Kidney (tissue), 14 donors: ENCODE results near the gene RPP40. TPM values are rescaled to one million over a fixed set of nuclear protein-coding genes. Genes with fewer than 3 reads are reported as not detected.

Experiments
- DNase-seq, 5 donors: peaks; one replicate each; pipeline ENCODE4 v3.0.0-alpha.2; 2013 to 2020
- FAIRE-seq: peaks from 2 replicates; lab custom pipeline; 2012; peaks lifted over from hg19 to GRCh38; lab: Jason Lieb, UNC
- H3K27ac ChIP-seq, 2 donors: one replicate each; pipeline ENCODE4 v1.7.0; 2013; ENCODE audit warnings: low read depth in 2 of 2, low read length in 2 of 2, inconsistent platforms in 1 of 2
- H3K27me3 ChIP-seq: one replicate; pipeline ENCODE4 v1.7.1; 2013; ENCODE audit warnings: low read length, inconsistent platforms; ENCODE audit not compliant: control insufficient read depth, insufficient read depth
- H3K36me3 ChIP-seq, 3 donors: one replicate each; pipeline versions ENCODE4 v1.7.0 to v1.7.1; 2013; ENCODE audit warnings: low read length in 3 of 3, control low read depth in 1 of 3, inconsistent platforms in 1 of 3; ENCODE audit not compliant: insufficient read depth in 3 of 3, control insufficient read depth in 2 of 3
- H3K4me1 ChIP-seq, 3 donors: one replicate each; pipeline versions ENCODE4 v1.7.0 to v1.7.1; 2013; ENCODE audit warnings: low read length in 3 of 3, inconsistent platforms in 1 of 3, low read depth in 1 of 3; ENCODE audit not compliant: control insufficient read depth in 2 of 3, insufficient read depth in 2 of 3
- H3K4me3 ChIP-seq, 3 donors: one replicate each; pipeline versions ENCODE4 v1.7.0 to v1.8.1; 2013; ENCODE audit warnings: low read length in 3 of 3, control low read depth in 1 of 3, inconsistent platforms in 1 of 3
- H3K9ac ChIP-seq, 3 donors: one replicate each; pipeline versions ENCODE4 v1.7.0 to v1.7.1; 2013; ENCODE audit warnings: low read length in 3 of 3, control low read depth in 1 of 3, inconsistent platforms in 1 of 3
- H3K9me3 ChIP-seq, 3 donors: one replicate each; pipeline versions ENCODE4 v1.7.0 to v1.7.1; 2013; ENCODE audit warnings: low read length in 3 of 3, control low read depth in 1 of 3, inconsistent platforms in 1 of 3; ENCODE audit not compliant: control insufficient read depth in 2 of 3, insufficient read depth in 1 of 3
- intact Hi-C: fragments of 100-400 bp; cut with DNase I; formaldehyde crosslinking; loops from one replicate; pipeline ENCODE4 v1.11.1; 2022
- polyA plus RNA-seq: library from polyadenylated mRNA; stranded (reverse); fragments of 350-450 nt; fragmentation: Illumina TruSeq; extraction: RNeasy Lipid Tissue Mini Kit (QIAGEN cat#74804); gene quantifications from one replicate; pipeline ENCODE4 v1.2.3, GENCODE V29; 2014; ENCODE audit warnings: low read depth, low replicate concordance; ENCODE audit not compliant: insufficient read depth
- total RNA-seq: library from RNA; stranded (reverse); fragmentation: NEBNext Ultra II Directional; extraction: Animal tissue kit (Norgen Biotek cat#: 25700); gene quantifications from one replicate; pipeline ENCODE4 v1.2.1, GENCODE V29; 2021
- TF ChIP-seq, protein P1 (sequence below): IDR thresholded peaks from 3 replicates; pipeline ENCODE4 v1.5.1; 2012; ENCODE audit warnings: mild to moderate bottlenecking, moderate library complexity, borderline replicate concordance; ENCODE audit not compliant: insufficient read depth; ENCODE audit errors: extremely low read depth
- donor health status: control.
- donor health status: control.
- donor health status: control.
- donor health status: control.
- donor health status: control.
- donor health status: DM: yes; HTN: yes; CAD: no.
- donor health status: Normal renal cell carcinoma (clear cell type).

RPP40 gene
- total and polyA plus RNA-seq, 2 donors from 2014 or later = 3.7 to 7.4 TPM

DNA sequence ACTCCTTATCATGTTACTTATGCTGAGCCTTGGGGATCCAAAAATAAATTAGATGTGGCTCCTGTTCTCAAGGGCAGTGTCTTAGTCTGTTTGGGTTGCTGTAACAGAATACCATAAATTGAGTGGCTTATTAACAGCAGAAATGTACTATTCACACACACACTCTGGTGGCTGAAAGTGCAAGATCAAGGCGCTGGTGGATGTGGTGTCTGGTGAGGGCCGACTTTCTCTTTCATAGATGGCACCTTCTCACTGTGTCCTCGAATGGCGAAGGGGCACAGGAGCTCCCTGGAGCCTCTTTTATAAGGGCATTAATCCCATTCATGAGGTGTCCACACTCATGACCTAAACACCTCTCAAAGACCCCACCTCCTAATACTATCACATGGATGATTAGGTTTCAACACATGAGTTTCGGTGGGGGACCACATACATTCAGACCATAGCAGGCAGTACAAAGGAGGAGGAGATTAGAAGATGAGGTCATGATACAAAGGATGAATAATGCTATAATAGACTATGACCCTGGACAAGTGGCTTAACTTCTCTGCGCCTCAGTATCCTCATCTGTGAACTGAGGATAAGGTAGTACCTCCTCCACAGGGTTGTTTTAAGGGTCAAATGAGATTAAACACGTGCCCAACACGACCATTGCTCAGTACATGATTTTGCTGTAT lies 34.1 kb downstream of the RPP40 start:
- DNase-seq (no peak), FAIRE-seq (no peak)
- no peaks in the 10 kb centered on the region for H3K9me3 ChIP-seq
- H3K36me3 ChIP-seq = no peaks in the 10 kb centered on the region
- no peak overlapping the region for H3K9ac ChIP-seq
- TF ChIP-seq, protein P1, sequence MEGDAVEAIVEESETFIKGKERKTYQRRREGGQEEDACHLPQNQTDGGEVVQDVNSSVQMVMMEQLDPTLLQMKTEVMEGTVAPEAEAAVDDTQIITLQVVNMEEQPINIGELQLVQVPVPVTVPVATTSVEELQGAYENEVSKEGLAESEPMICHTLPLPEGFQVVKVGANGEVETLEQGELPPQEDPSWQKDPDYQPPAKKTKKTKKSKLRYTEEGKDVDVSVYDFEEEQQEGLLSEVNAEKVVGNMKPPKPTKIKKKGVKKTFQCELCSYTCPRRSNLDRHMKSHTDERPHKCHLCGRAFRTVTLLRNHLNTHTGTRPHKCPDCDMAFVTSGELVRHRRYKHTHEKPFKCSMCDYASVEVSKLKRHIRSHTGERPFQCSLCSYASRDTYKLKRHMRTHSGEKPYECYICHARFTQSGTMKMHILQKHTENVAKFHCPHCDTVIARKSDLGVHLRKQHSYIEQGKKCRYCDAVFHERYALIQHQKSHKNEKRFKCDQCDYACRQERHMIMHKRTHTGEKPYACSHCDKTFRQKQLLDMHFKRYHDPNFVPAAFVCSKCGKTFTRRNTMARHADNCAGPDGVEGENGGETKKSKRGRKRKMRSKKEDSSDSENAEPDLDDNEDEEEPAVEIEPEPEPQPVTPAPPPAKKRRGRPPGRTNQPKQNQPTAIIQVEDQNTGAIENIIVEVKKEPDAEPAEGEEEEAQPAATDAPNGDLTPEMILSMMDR = no peak
- intact Hi-C loops = no loop called here
- H3K27ac ChIP-seq = no peak overlapping the region
- no peak overlapping the region for H3K4me3 ChIP-seq
- no peaks in the 10 kb centered on the region for H3K4me1 ChIP-seq
- H3K27me3 ChIP-seq = no peaks in the 10 kb centered on the region

DNA sequence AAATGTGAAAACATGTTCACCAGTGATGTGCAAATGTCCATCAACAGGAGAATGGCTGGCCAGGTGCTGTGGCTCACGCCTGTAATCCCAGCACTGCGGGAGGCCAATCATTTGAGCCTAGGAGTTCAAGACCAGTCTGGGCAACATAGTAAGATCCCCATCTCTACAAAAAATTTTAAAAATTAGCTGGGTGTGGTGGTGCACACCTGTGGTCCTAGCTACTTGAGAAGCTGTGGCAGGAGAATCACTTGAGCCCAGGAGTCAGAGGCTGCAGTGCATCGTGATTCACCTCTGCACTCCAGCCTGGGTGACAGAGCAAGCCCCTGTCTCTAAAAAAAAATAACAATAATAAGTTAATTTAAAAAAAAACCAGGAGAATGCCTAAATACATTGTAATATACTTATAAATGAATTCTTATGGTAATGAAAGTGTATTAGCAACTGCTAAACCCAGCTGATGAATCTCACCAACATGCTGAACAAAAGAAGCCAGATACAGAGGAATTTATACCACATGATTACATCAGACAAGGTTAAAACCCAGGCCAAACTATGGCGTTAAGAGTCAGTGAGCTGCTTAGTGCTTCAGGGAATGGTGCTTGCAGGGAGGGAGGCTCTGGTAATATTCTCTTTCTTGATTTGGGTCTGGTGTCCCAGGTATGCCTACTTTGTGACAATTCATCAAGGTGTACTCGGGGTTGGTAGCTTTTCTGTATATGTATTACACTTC lies 36.4 kb downstream of the RPP40 start:
- intact Hi-C loops = no loop called here
- Histone ChIP-seq H3K4me3 (no peak overlapping the region), H3K4me1 (no peaks in the 10 kb centered on the region), H3K27me3 (no peaks in the 10 kb centered on the region), H3K9me3 (no peaks in the 10 kb centered on the region), H3K9ac (no peak overlapping the region), H3K36me3 (no peaks in the 10 kb centered on the region), H3K27ac (no peak overlapping the region)
- DNase-seq (no peak), FAIRE-seq (no peak)
- TF ChIP-seq, protein P1 = no peak

DNA sequence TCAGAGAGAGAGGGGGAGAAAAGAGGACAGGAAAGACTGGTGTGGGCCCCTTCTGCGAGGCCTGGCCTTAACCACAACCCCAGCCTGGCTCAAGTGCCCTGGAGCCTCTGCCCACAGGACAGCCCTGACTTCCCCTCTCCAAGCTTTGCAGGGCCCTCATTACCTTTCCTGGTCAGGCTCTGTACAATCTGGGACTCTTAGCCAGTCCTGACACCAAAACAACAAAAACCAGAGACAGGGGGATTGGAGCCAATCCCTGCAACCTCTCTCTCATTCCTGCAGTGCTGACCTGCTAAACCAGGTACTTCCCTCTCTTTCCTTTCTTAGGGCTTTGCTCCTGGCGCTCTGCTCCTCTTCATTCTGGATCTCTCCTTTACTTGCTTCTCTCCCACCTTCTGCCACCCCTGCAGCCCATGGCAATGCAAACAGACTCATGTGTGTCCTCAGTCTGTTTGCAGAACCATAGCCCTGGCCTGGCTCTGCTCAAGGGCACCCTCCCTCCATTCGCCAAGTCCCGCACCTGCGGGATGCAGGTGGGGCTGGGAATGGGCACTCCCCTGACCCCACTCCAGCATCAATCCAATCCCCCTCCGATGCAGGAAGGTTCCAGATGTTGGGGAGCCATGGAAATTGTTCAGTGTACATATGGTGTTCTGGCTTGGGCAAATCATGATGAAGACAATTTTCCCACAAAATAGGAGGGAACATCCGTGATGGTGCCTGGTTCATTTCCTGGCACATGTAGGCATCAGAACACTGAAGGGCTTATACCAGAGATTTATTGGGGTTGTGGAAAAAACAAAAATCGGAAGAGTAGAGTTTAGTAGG lies 38.1 kb downstream of the RPP40 start:
- no peaks in the 10 kb centered on the region for H3K9me3 ChIP-seq
- intact Hi-C loops = no loop called here
- no peak overlapping the region for H3K9ac ChIP-seq
- TF ChIP-seq, protein P1 = no peak
- no peaks in the 10 kb centered on the region for H3K36me3 ChIP-seq
- no peak for DNase-seq
- no peak overlapping the region for H3K4me3 ChIP-seq
- no peak for FAIRE-seq
- no peak overlapping the region for H3K27ac ChIP-seq
- H3K4me1 ChIP-seq = no peaks in the 10 kb centered on the region
- H3K27me3 ChIP-seq = no peaks in the 10 kb centered on the region
